Endothelial cell of umbilical vein (primary cell): ENCODE measurements around the gene TP73. TPM values are rescaled to one million over a fixed set of nuclear protein-coding genes. Genes with fewer than 3 reads are reported as not detected.

Experiments used
- BruUV-seq: library from RNA; stranded (reverse); fragments of 400-500 nt; replicated peaks from 2 replicates; lab custom pipeline; 2021; lab: Mats Ljungman, UMichigan
- CTCF ChIA-PET: fragments of 300-600, 350-600 bp; sonication (Branson Sonifier 250); formaldehyde crosslinking; loops from one replicate; lab custom pipeline; 2021; ENCODE audit warnings: antibody characterized with exemption, inconsistent platforms; lab: Charles Lee
- POLR2A ChIA-PET: fragments of 300-600, 350-600 bp; sonication (Branson Sonifier 250); formaldehyde crosslinking; loops from one replicate; lab custom pipeline; 2021; ENCODE audit warnings: antibody characterized with exemption, inconsistent platforms; lab: Charles Lee
- DNase-seq: peaks from one replicate; pipeline ENCODE4 v3.0.0-alpha.2; 2011; ENCODE audit warnings: low read depth, low spot score
- FAIRE-seq: peaks from 2 replicates; lab custom pipeline; 2011; peaks lifted over from hg19 to GRCh38; lab: Jason Lieb, UNC
- H2AFZ ChIP-seq: 2 replicates; pipeline ENCODE4 v1.6.0; 2012; ENCODE audit warnings: low read depth, low read length, control low read depth, inconsistent platforms
- H3K27ac ChIP-seq: 2 replicates; pipeline ENCODE4 v1.5.1; 2011; ENCODE audit warnings: low read depth, mild to moderate bottlenecking, control low read depth, low read length, moderate library complexity; ENCODE audit not compliant: insufficient read depth
- H3K27me3 ChIP-seq, 2 experiments: 2 replicates each; pipeline versions ENCODE4 v1.6.0 to v1.6.1; 2011; ENCODE audit warnings: low read length in 2 of 2, mixed read lengths in 1 of 2; ENCODE audit not compliant: control insufficient read depth in 2 of 2, insufficient read depth in 2 of 2
- H3K36me3 ChIP-seq, 2 experiments: 2 replicates in 1 of 2; 3 replicates in 1 of 2; pipeline ENCODE4 v1.5.1; 2011; ENCODE audit warnings: low read length in 2 of 2, mild to moderate bottlenecking in 1 of 2, moderate library complexity in 1 of 2; ENCODE audit not compliant: control insufficient read depth in 2 of 2, insufficient read depth in 2 of 2; ENCODE audit errors: extremely low read depth in 1 of 2
- H3K4me1 ChIP-seq: 3 replicates; pipeline ENCODE4 v1.5.1; 2011; ENCODE audit warnings: mild to moderate bottlenecking, low read length; ENCODE audit not compliant: control insufficient read depth, insufficient read depth; ENCODE audit errors: extremely low read depth
- H3K4me2 ChIP-seq: 2 replicates; pipeline ENCODE4 v1.6.1; 2011; ENCODE audit warnings: low read length, control low read depth, mixed read lengths; ENCODE audit not compliant: insufficient read depth
- H3K4me3 ChIP-seq, 3 experiments: fragments of 200-600 bp in 1 of 3; sonication (generic), shearing (Covaris generic) in 1 of 3; replicated peaks in 1 of 3; 2 replicates each; pipeline ENCODE4 v1.5.1; 2011 to 2016; ENCODE audit warnings: control low read depth in 3 of 3, low read length in 3 of 3, mild to moderate bottlenecking in 2 of 3, inconsistent platforms in 1 of 3, low read depth in 1 of 3, moderate library complexity in 1 of 3; ENCODE audit not compliant: insufficient read depth in 1 of 3
- H3K79me2 ChIP-seq: 2 replicates; pipeline ENCODE4 v1.6.0; 2012; ENCODE audit warnings: low read length, inconsistent platforms; ENCODE audit not compliant: control insufficient read depth, insufficient read depth
- H3K9ac ChIP-seq: replicated peaks from 2 replicates; pipeline ENCODE3; 2011; ENCODE audit warnings: low read length, control low read depth; ENCODE audit not compliant: insufficient read depth; ENCODE audit errors: extremely low read depth
- H3K9me1 ChIP-seq: replicated peaks from 3 replicates; pipeline ENCODE4 v1.6.0; 2011; ENCODE audit warnings: mild to moderate bottlenecking, low read length; ENCODE audit not compliant: control insufficient read depth, insufficient read depth; ENCODE audit errors: extremely low read depth
- H3K9me3 ChIP-seq: replicated peaks from 2 replicates; pipeline ENCODE4 v1.5.1; 2012; ENCODE audit warnings: low read length, inconsistent platforms; ENCODE audit not compliant: control insufficient read depth, insufficient read depth
- H4K20me1 ChIP-seq: replicated peaks from 2 replicates; pipeline ENCODE3; 2011; ENCODE audit warnings: mild to moderate bottlenecking, low read length; ENCODE audit not compliant: control insufficient read depth, insufficient read depth; ENCODE audit errors: extremely low read depth
- EZH2 ChIP-seq: IDR thresholded peaks from 2 replicates; pipeline ENCODE4 v1.6.1; 2012; ENCODE audit warnings: borderline replicate concordance, low read depth, mild to moderate bottlenecking, moderate library complexity, low read length, inconsistent platforms; ENCODE audit not compliant: severe bottlenecking
- FOS ChIP-seq: IDR thresholded peaks from 2 replicates; pipeline ENCODE4 v1.6.1; 2011; ENCODE audit warnings: mild to moderate bottlenecking, low read length, moderate library complexity, borderline replicate concordance; ENCODE audit not compliant: insufficient read depth
- GATA2 ChIP-seq: IDR thresholded peaks from 2 replicates; pipeline ENCODE4 v1.7.0; 2011; ENCODE audit warnings: low read depth, mild to moderate bottlenecking, moderate library complexity, mixed read lengths, low read length; ENCODE audit not compliant: insufficient read length, insufficient read depth
- JUN ChIP-seq: IDR thresholded peaks from 2 replicates; pipeline ENCODE4 v1.6.1; 2011; ENCODE audit warnings: borderline replicate concordance, low read depth; ENCODE audit not compliant: insufficient read length, insufficient read depth
- MYC ChIP-seq: IDR thresholded peaks from one replicate; pipeline ENCODE4 v1.6.1; 2011; ENCODE audit warnings: mild to moderate bottlenecking, low read depth, low read length
- POLR2A ChIP-seq: IDR thresholded peaks from 2 replicates; pipeline ENCODE4 v1.6.1; 2012; ENCODE audit warnings: low read depth, mild to moderate bottlenecking, control low read depth, low read length
- POLR2AphosphoS5 ChIP-seq: IDR thresholded peaks from 2 replicates; pipeline ENCODE4 v1.6.1; 2012; ENCODE audit warnings: low read depth, mild to moderate bottlenecking, control low read depth, low read length, moderate library complexity; ENCODE audit not compliant: insufficient read depth
- dilution Hi-C: fragments of 300-500 bp; cut with MboI; formaldehyde crosslinking; loops from one replicate; pipeline ENCODE4 v1.15.0; 2019; ENCODE audit warnings: low sequenced_read_pairs; ENCODE audit not compliant: extremely low pct_ligation_motif_present
- intact Hi-C: fragments of 100-400 bp; cut with micrococcal nuclease; formaldehyde crosslinking; loops from one replicate; pipeline ENCODE4 v1.10.0; 2022
- polyA plus RNA-seq, 4 experiments: library from polyadenylated mRNA; depleted of rRNA in 3 of 4; stranded (reverse) in 3 of 4; unstranded in 1 of 4; fragments of >200 nt; gene quantifications; 2 replicates each; pipeline versions ENCODE4 v1.2.1 to v1.2.3, GENCODE V29; 2011 to 2012; ENCODE audit warnings: missing spikeins in 1 of 4
- total RNA-seq: library from RNA; stranded (reverse); gene quantifications from 2 replicates; pipeline ENCODE4 v1.2.3, GENCODE V29; 2021
- TF ChIP-seq, protein P1 (sequence below), 2 donors: IDR thresholded peaks; 1 replicate in 1 of 2; 2 replicates in 1 of 2; pipeline ENCODE4 v1.5.1; 2011; ENCODE audit warnings: low read length in 2 of 2, mild to moderate bottlenecking in 2 of 2, moderate library complexity in 2 of 2, control low read depth in 1 of 2, inconsistent platforms in 1 of 2, low read depth in 1 of 2; ENCODE audit not compliant: insufficient read depth in 1 of 2; ENCODE audit errors: extremely low read depth in 1 of 2
- TF ChIP-seq, protein P2 (sequence below): IDR thresholded peaks from 2 replicates; pipeline ENCODE4 v1.6.1; 2011; ENCODE audit not compliant: insufficient read depth, insufficient read length

Gene TP73
- total and polyA plus RNA-seq, 2 donors (not counting 3 experiments of a cell fraction or from before 2014, with no cell fraction given): 0.03 to 0.15 TPM

DNA sequence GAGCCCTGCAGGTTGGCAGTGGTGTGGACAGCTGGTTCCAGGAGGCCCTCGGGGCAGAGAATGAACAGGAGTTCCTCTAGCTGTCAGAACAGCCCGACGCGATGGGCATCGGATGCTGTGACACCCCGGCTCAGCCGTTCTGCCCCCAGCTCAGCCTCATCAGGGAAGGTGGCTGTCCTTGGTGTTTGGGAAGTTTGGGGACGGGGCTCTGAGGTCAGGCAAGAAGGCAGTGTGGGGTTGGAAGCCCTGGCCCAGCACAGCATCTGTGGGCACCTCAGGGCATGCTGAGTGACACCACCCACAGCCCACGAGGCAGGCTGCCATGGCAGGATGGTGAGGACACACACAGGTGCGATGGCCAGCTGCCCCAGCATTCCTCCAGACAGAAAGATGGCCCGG, 59.1 kb downstream of the TP73 start:
- no TSS peak for BruUV-seq
- H3K27me3 ChIP-seq: no peaks in the 10 kb centered on the region
- no peaks in the 10 kb centered on the region for H3K9me1 ChIP-seq
- intact Hi-C loops (no loop called here), dilution Hi-C loops (no loop called here)
- no peaks in the 10 kb centered on the region for H3K36me3 ChIP-seq
- POLR2A ChIA-PET: no interaction called here
- no peaks in the 10 kb centered on the region for H3K9me3 ChIP-seq
- no peaks in the 10 kb centered on the region for H3K79me2 ChIP-seq
- no peak overlapping the region for H3K27ac ChIP-seq
- H3K4me2 ChIP-seq: no peak overlapping the region
- H3K9ac ChIP-seq: no peak overlapping the region
- DNase-seq: no peak
- TF ChIP-seq JUN (no peak), POLR2A (no peak), FOS (no peak), POLR2AphosphoS5 (no peak), MYC (no peak), EZH2 (no peak), GATA2 (no peak)
- TF ChIP-seq, protein P1, sequence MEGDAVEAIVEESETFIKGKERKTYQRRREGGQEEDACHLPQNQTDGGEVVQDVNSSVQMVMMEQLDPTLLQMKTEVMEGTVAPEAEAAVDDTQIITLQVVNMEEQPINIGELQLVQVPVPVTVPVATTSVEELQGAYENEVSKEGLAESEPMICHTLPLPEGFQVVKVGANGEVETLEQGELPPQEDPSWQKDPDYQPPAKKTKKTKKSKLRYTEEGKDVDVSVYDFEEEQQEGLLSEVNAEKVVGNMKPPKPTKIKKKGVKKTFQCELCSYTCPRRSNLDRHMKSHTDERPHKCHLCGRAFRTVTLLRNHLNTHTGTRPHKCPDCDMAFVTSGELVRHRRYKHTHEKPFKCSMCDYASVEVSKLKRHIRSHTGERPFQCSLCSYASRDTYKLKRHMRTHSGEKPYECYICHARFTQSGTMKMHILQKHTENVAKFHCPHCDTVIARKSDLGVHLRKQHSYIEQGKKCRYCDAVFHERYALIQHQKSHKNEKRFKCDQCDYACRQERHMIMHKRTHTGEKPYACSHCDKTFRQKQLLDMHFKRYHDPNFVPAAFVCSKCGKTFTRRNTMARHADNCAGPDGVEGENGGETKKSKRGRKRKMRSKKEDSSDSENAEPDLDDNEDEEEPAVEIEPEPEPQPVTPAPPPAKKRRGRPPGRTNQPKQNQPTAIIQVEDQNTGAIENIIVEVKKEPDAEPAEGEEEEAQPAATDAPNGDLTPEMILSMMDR (IDR thresholded peaks at IDR 0.05; ENCODE audit: extremely low read depth in 1 of 2, insufficient read depth in 1 of 2, low read depth in 1 of 2, low read length in 2 of 2): no peak
- TF ChIP-seq, protein P2, sequence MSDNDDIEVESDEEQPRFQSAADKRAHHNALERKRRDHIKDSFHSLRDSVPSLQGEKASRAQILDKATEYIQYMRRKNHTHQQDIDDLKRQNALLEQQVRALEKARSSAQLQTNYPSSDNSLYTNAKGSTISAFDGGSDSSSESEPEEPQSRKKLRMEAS: no peak
- CTCF ChIA-PET: interaction anchor here (1.3 to 3.6 kb wide), 2 partner anchors 13 to 16 kb away, joined by 5 to 20 read pairs; no protein-coding TSS in a partner anchor
- no peak overlapping the region for H2AFZ ChIP-seq
- FAIRE-seq: no peak
- no peak overlapping the region for H3K4me3 ChIP-seq
- no peaks in the 10 kb centered on the region for H3K4me1 ChIP-seq
- no peaks in the 10 kb centered on the region for H4K20me1 ChIP-seq
